KBM-7 (cell line): ENCODE results near the gene DENND1A.

Experiments
- DNase-seq: peaks from one replicate; pipeline ENCODE4 v3.0.0-alpha.2; 2015
- in situ Hi-C: fragments of 300-500 bp; cut with MboI; formaldehyde crosslinking; loops from 2 replicates; pipeline ENCODE4 v1.14.3; 2020; ENCODE audit warnings: low sequenced_read_pairs, low pct_unique_long_range_greater_than_20kb, mixed read lengths

The DENND1A gene

DNA sequence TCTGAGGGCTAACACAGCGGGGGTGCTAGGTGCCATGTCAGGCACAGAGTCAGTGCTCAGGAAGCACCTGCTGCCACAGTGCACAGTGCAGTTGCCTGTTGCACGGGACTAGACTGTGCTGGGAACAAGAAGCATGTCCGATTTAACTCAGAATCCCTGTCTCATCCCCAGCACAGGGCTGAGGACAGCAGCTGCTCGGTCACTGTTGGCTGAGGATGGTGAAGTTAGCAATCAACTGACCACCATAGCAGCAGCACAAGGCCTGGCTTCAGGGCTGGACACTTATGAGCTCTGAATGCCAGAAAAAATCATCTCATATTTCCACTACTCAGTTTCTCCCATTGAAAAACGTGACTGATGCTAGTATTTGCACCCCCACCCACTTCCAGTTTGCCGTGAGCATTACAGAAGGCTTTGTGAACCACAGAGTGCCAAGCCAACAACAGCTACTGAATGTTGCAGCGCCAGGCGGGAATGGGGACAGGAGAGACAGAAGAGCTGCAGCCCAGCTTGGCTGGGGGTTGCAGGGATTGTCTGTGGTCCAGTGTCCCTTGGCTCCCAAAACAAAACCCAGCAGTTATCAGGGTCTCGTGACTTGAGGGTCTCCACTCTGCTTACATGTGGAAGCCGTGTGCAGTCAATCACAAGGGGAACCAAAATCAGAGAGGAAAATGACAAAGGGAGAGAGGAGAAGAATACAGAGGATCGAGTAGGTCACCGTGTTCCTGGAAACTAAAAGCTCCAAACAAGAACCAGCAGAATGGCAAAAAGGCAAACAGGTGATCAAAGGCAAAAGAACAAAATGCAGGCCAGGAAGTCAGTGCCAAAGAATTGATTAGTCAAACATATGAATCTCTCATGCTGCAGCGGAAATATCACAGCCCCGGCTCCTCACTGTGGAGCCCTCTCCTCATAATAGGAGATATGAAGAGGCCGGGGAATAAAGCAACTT, 418.3 kb downstream of the DENND1A start:
- DNase-seq = no peak
- in situ Hi-C loops = no loop called here

- DNase-seq = no peak
- in situ Hi-C loops = no loop called here
Measured at GRCh38 chr9:123509646-123510045, 420.3 kb downstream of the DENND1A start.

DNA sequence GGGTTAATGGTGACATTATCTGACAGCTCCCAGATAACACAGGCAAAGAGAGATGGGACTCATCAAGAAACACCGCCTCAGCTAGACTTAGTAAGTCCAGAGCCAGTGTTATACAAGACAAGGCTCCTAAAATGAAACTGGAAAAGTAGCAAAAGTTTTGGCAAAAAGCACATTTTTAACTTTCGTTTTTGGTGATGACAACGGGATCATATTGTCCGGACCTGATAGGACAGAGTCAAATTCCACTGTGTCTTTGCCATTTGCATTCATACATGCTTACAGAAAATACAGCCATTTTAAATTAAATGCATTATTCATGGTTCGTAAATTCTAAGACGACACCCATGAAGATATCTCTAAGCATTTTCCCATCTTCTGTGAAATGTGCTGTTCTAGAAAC, 421.9 kb downstream of the DENND1A start:
- no peak for DNase-seq
- in situ Hi-C loops = no loop called here

DNA sequence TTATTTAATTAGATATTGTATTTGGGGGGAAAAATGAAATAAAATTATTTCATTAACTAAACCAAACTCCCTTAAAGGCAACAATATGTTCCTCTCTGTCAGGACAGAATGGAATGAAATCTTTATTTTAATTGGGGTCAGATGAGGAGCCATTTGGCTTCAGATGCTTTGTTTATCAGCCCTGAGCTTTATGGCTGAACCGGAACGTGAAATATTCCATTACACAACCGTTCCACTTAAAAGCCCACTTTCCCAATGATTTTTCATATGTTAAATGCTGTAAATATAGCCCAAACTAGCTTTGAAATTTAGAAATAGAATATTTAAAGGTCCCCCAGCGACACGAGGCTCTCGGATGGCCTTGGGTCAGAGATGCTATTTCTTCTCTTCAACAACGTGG, 424.4 kb downstream of the DENND1A start:
- in situ Hi-C loops = no loop called here
- DNase-seq = no peak

GRCh38 chr9:123500336-123500735, 429.6 kb downstream of the DENND1A start:
- no peak for DNase-seq
- in situ Hi-C loops = no loop called here

GRCh38 chr9:123497830-123498229, 432.1 kb downstream of the DENND1A start:
- in situ Hi-C loops = no loop called here
- no peak for DNase-seq

DNA sequence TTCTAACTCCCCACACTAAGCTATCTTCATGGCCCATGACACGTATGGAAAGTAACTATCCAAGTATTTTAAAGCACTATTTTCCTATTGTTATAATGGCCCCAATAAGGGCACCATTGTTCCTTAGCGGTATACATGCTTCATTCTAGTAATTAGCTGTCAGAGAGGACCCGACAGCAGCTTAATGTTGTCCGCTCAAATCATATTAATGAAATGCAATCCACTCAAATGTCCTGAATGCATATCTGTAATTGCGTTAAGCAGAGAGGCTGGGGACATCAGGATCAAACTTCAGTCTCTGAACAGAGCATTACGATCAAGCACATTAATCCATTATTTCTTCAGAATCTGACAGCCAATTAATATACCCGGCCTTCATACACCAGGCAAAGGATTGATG, 434.2 kb downstream of the DENND1A start:
- no peak for DNase-seq
- in situ Hi-C loops = no loop called here

GRCh38 chr9:123493627-123494026, 436.3 kb downstream of the DENND1A start:
- no peak for DNase-seq
- in situ Hi-C loops = no loop called here

DNA sequence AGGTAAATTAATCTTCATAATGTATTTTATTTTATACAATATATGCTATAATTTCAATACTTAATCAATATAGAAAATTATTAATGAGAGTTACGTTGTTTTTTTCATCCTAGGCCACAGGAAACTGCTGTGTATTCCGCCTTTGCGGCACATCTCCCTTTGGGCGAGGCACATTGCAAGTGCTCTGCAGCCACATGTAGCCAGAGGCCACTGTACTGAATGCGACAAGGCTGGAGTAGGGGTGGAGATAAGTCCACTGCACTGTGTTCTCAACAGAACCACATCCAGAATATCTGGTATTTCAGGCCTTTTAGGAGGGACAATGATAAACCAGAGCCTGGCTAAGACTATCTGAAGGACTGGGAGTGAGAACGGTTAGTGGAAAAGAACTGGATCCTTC, 439.2 kb downstream of the DENND1A start:
- DNase-seq = no peak
- in situ Hi-C loops = no loop called here

GRCh38 chr9:123488722-123489321, 441.1 kb downstream of the DENND1A start:
- no peak for DNase-seq
- in situ Hi-C loops = no loop called here

DNA sequence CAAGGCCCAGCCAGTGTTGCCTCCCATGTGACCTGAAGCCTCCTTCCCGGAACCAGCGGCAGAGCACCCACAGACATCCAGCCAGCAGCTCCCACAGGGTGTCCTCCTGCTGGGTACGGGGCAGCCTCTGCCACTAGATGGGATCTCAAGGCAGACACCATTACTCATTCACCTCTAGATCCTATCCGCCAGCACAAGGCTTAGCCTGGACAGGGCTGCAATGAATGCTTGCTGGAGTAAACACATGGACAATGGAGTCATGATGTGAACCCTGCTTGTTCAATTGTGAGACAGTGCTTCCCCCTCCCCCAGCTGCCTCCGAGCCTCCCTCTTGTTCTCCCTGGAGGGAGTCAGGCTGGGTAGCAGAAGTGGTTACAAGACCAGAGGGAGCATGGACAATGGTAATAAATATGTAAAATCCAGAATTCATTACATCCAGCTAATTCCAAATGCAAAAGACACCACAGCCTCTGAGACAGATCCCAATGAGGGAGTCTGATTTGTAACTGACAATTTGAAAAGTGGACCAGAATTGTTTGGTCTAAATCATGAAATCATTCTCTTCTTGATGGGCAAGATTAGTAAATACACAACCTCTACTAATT, 441.9 kb downstream of the DENND1A start:
- in situ Hi-C loops = no loop called here
- DNase-seq = no peak

DNA sequence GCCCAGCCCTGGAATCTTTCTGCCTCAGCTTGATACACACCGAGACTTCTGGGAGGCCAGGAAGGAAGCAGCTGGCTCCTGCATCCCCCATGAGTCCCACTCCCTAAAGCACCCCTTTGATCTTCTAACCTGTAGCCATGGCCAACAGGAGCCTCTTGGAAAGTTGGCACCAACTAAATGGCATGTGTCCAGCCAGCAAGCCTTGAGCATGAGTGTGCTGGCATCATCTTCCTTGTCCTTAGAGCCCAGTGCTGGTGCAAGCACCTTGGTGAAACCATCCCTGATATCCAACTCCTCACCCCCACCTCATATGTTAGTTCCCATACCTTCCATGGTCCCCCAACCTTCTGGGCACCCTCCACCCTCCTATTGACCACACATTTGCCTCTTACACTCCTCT, 443.5 kb downstream of the DENND1A start:
- in situ Hi-C loops = no loop called here

DNA sequence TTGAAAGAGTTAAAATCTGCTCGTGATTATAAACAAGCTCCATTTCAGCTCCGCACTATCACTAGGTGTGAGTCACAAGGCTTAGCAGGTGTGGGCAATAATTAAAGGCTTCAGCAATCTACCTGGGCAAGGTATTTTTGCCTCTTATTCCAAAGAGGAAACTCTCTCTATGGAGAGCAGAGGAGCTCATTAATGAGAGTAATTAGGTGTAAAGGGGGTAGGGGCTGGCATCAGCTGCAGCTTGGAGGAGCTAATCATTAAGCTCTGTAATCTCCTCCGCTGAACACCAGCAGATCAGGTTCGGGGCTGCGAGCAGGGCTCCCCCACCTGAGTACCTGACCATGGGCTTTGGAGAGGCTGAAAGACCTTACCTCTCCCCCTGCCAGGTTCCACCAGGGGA, 444.7 kb downstream of the DENND1A start:
- no peak for DNase-seq
- in situ Hi-C loops = no loop called here

More for the DNA sequence above, 443.5 kb downstream of the DENND1A start:
- DNase-seq = no peak

DNA sequence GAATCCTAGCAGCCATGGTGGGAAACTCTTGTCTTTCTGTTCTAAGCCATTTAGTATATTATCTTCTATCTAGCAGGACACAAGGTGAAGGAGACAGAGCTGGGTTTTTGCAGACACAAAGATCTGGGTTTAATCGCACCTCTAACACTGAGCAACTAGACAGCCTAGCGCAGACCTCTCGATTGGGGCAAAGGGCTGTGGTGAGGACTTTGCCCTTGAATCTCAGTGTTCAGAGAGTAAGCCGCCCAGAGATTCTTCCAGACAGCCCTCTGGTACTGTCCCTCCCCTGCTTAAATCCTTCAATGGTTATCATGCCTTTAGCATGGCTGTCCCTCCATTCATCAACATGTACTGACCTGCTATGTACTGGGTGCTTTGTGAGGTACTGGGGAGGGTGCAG, 445.8 kb downstream of the DENND1A start:
- in situ Hi-C loops = no loop called here

DNA sequence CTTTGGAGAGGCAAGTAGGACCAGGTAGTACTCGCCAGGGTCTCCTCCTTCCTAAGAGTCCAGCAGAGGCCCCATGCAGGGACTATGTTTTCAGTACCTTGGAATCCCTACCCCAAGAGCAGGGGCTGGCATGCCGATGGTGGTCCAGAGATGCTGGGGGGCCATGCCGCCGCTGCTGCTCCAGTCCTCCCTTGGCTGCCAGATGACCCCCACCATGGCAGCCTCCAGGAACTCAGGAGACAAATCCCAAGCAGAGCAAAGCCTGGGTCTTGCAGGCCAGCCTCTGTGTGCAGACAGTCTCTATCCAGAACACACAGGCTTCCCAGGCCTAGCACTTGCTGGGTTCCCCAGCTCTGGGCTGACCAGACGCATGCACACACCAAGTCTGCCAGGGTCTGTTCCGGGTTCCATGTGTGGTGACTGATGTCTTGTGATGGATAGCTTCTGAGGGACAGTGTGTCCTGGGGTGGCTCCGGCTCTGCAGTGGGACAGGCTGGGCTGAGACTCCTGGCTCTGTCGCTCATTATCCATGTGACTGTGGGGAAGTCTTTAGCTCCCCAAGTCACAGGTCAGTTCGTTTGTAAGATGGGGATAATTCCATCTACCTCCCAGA, 446.6 kb downstream of the DENND1A start:
- in situ Hi-C loops = no loop called here
- no peak for DNase-seq

More for the DNA sequence above, 445.8 kb downstream of the DENND1A start:
- DNase-seq = no peak

GRCh38 chr9:123482295-123482968, 447.5 kb downstream of the DENND1A start:
- DNase-seq = no peak
- in situ Hi-C loops = no loop called here

GRCh38 chr9:123481209-123481865, 448.6 kb downstream of the DENND1A start:
- in situ Hi-C loops = no loop called here

GRCh38 chr9:123480791-123481190, 449.1 kb downstream of the DENND1A start:
- in situ Hi-C loops = no loop called here
- DNase-seq = no peak

More at GRCh38 chr9:123481209-123481865, 448.6 kb downstream of the DENND1A start:
- DNase-seq = no peak

DNA sequence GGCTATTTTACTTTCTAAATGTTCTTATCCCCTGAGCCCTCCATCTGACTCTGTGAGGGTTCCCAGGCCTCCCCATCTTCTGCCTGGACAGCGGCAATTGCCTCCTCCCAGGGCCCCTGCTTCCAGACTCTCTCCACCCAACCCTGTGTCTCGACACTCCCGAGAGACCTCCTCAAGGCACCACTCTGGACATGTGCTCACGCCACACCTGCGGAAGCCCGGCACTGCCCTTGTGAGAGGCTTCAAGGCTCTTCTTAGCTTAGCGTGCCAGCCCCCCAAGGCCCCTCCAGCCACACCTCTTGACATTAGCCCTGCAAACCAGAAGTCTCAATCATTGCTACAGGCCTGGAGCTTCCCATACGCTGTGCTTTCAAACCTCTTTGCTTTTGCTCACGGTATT, 449.8 kb downstream of the DENND1A start:
- in situ Hi-C loops = no loop called here
- DNase-seq = no peak
